Measurements from ENCODE around the gene NCK1.

The NCK1 gene

GRCh38 chr3:136909187-136909586, 47.2 kb downstream of the NCK1 start:
- DNase-seq, result no peak

DNA sequence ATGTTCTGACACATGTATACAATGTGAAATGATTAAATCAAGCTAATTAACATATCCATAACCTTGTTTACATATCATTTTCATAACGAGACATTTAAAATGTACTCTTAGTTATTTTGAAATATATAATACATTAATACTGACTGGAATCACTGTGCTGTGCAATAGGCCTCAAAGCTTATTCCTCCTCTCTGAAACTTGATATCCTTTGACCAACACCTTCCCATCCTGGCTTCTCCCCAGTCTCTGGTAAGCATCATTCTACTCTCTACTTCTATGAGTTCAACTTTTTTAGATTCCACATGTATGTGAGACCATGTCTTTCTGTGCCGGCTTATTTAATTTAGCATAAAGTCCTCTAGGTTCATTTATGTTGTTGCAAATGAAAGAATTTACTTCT, 48.7 kb downstream of the NCK1 start:
- no peak for DNase-seq

DNA sequence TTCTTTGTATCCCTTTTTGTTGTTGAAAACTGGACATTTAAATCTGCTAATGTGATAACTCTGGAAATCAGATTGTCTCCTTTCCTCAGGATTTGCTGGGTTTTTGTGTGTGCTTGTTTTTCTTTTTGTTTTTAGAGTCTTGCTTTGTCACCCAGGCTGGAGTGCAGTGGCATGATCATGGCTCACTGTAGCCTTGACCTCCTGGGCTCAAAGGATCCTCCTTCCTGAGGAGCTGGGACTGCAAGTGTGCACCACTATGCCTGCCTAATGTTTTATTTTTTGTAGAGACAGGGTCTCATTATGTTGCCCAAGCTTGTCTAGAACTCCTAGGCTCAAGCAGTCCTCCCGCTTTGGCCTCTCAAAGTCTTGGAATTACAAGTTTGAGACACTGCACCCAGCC, 51.2 kb downstream of the NCK1 start:
- no peak for DNase-seq

- no peak for DNase-seq
Observed at GRCh38 chr3:136914739-136915138, 52.7 kb downstream of the NCK1 start.

- DNase-seq, result no peak
Observed at GRCh38 chr3:136916223-136916622, 54.2 kb downstream of the NCK1 start.

DNA sequence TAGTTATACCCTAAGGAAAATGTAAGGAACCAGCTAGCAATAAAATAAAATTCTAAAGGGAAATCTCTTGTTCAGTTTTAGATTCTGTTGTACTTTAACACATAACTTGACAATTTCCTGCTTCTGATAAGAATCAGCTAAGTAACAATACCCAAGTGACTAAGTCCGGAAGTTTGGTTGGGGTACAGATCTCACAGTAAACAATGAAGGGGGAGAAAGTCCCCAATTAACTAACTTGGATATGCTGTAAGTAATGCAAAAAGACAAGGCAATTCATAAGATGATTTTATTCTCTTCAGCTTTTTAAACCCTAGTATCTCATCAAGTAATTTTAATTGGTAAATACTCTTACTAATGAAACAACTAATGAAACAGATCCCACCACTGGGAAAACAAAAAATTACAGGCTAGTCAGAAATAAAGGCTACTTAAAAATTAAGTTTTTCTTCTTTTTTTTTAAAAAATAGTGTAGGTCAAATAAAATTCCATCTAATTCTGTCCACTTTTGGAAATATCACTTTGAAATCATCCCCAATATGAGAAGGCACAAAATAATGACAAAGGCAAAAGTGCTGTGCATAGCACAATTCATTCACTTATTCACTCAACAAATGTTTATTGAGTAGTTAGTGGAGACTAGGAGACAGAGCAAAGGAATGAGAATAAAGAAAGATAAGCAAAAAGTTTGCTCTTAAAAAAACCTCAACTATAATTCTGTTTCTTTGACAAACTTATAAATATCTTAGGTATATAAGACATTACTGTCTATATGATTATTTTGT, 58.0 kb downstream of the NCK1 start:
- DNase-seq, result no peak

GRCh38 chr3:136920904-136921611, 59.0 kb downstream of the NCK1 start:
- DNase-seq, result no peak

GRCh38 chr3:136925425-136926190, 63.6 kb downstream of the NCK1 start:
- no peak for DNase-seq

- no peak for DNase-seq
Observed at GRCh38 chr3:136928240-136928639, 66.2 kb downstream of the NCK1 start.

GRCh38 chr3:136929977-136930670, 68.1 kb downstream of the NCK1 start:
- DNase-seq, result no peak

DNA sequence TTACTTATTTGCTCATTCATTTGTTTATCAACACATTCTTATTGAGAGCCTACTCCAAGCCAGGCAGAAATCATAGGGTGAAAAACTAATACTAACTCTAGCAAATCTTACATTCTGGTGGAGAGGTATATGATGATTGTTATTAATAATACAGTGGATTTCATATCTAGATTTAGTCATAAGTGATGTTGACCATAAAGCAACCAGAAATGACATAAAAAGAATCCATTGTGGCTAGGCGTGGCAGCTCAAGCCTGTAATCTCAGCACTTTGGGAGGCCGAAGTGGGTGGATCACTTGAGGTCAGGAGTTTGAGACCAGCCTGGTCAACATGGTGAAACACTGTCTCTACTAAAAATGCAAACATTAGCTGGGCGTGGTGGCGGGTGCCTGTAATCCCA, 69.6 kb downstream of the NCK1 start:
- DNase-seq, result no peak

GRCh38 chr3:136932523-136932922, 70.5 kb downstream of the NCK1 start:
- DNase-seq, result no peak

- no peak for DNase-seq
Observed at GRCh38 chr3:136932978-136933772, 71.2 kb downstream of the NCK1 start.

- DNase-seq, result no peak
Observed at GRCh38 chr3:136937175-136937574, 75.2 kb downstream of the NCK1 start.

GRCh38 chr3:136937851-136938250, 75.8 kb downstream of the NCK1 start:
- no peak for DNase-seq

DNA sequence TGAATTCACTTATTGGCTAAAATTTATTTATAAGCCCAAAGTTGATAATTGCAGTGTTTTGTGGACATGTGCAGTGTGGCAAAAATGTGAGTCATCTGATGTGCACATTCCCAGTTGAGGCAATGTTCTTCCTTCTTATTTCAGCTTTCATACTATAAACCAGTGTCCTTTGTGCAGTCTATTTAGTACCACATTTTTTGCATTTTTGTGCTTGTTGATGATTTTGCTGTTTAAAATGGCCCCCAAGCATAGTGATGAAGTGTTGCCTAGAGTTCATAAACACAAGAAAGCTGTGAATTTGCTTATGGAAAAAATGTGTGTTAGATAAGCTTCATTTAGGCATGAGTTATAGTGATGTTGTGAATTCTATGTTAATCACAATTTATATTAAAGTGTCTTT, 76.3 kb downstream of the NCK1 start:
- DNase-seq, result no peak

DNA sequence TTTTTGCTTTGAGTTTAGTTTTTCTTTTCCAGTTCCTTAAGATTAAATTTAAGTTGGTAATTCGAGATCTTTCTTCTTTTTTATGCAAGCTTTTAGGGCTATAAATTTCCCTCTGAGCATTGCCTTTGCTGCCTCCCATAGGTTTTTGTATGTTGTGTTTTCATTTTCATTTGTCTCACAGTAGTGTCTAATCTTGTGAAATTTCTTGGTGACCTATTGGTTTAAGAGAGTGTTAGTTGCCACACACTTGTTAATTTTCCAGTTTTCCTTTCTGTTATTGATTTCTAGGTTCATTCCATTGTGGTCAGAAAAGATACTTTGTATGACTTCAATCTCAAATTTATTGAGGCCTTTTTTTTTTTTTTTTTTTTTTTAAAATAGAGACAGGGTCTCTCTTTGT, 77.5 kb downstream of the NCK1 start:
- no peak for DNase-seq

DNA sequence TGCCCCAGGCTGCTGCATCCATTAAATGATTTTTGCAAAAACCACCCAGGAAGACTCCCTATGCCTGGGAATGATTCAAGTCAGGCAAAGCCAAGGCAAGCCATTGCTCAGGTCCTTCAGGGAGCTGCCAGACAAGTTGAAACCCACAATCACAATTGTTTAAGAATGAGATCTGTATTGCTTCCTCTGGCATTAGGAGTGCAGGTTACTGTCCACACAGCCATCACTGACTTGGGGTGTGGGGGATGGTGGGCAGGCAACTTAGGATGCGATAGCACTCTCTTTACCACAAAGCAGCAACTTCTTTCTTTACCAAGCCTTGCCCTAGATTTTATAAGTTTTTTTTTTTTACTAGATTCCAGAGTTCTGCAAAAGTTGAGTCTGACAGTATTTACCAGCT, 80.8 kb downstream of the NCK1 start:
- DNase-seq, result no peak

- DNase-seq, result no peak
Observed at GRCh38 chr3:136943436-136943835, 81.4 kb downstream of the NCK1 start.

- DNase-seq, result no peak
Observed at GRCh38 chr3:136946978-136947377, 85.0 kb downstream of the NCK1 start.

DNA sequence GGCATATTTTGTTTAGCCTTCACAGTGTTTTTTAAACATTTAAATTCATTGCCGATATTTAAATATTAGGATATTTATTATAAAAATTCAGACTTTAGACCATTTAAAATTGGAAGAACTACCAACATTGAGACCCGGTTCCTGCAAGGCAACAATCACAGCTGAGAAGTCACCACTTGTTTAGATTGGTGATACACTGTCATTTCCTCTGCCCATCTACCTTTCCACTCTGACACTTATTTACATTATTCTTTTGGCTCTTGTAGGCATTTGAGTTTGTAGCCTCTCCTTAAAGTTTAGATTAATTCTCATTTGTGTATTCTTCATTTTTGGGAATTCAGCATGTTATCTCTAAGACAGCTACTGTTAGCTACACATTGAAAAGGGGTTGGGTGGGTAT, 85.5 kb downstream of the NCK1 start:
- DNase-seq, result no peak

- DNase-seq, result no peak
Observed at GRCh38 chr3:136949146-136949545, 87.1 kb downstream of the NCK1 start.

Data from activated CD4-positive, alpha-beta T cell treated with anti-CD3 and anti-CD28 coated beads for 1 hour (primary cell).